Stimulated activated CD8-positive, alpha-beta memory T cell treated with anti-CD3 and anti-CD28 coated beads, Interleukin-15, amount 100 ng/mL, for 48 hours (primary cell): ENCODE data around the gene DTNB.

Experiments
- DNase-seq, 2 donors: peaks; one replicate each; pipeline ENCODE4 v3.0.0-alpha.2; 2020; ENCODE audit warnings: low read depth in 2 of 2

The DTNB gene

DNA sequence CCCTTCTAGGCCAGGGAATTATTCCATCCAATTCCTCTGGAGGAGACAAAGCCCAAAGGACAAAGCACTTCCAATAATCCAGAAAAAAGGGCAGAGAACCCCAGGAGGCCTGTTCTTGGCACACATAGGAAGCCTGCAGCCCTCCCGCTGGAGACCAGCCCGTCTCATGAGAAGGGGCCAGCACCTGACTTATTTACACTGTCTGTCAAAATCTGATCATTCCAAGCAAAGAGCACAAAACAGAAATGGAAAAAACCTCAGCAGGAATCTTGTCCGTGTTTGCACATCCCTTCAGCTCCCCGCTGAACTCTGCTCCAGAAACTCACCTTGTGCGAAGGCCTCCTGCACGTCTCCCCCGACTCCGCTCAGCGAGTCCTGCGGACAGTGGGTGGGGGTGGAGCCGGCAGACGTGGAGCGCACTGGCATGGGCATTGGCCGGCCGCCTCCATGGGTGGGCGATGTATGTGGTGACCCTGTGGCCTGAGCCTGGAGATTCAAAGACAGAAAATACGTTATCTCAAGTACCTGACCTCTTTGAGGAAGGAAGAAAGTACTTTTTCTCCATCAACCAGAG is 285.4 kb downstream of the DTNB start:
- DNase-seq = no peak

DNA sequence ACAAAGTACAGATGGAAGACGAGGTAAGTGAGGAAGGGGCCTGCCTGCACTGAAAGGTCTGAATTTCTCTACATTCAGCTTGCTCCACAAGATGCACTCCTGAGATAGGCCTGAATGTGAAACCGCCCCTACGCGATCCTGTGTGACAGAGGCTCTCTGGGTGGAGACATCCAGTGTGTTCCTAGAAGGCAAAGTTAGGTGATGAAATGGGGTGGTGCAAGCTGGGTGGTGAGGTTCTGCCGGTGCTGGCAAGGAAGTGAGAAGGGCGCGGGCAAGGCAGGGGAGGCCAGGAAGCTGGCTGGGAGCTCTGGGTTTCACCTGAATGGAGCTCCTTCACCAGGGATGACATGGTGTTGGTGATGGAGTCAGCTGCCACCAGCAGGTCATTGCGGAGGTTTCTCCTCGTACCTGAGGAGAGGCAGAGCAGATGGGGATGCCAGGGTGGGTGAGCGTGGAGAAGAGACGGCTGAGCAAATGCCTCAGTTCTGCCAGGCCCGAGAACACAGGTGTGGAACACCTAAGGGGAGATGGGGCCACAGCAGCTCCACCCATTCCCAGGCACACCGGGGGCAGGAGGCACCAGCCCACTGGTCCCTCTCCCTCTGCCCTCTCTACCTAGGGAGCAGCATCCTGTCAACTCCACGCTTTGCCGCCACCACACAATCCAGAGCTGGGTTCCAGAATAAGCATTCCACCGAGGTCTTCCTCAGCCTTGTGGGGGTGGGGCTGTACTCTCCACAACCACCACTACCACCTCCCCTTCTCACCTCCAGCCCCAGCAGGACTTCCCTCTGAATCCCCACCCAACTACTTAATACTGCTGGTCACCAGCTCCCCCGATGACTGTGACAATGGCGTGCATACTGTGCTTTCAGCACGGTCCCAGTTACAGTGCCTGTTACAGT is 286.2 kb downstream of the DTNB start:
- DNase-seq = no peak

GRCh38 chr2:25385910-25386309 is 287.5 kb downstream of the DTNB start:
- no peak for DNase-seq

- DNase-seq = no peak
These were observed 289.6 kb downstream of the DTNB start for GRCh38 chr2:25383806-25384205.

GRCh38 chr2:25381502-25381901 is 291.9 kb downstream of the DTNB start:
- DNase-seq = no peak

GRCh38 chr2:25380586-25381375 is 292.6 kb downstream of the DTNB start:
- DNase-seq = no peak

GRCh38 chr2:25380023-25380422 is 293.4 kb downstream of the DTNB start:
- DNase-seq = no peak

GRCh38 chr2:25379535-25379934 is 293.8 kb downstream of the DTNB start:
- DNase-seq = no peak

DNA sequence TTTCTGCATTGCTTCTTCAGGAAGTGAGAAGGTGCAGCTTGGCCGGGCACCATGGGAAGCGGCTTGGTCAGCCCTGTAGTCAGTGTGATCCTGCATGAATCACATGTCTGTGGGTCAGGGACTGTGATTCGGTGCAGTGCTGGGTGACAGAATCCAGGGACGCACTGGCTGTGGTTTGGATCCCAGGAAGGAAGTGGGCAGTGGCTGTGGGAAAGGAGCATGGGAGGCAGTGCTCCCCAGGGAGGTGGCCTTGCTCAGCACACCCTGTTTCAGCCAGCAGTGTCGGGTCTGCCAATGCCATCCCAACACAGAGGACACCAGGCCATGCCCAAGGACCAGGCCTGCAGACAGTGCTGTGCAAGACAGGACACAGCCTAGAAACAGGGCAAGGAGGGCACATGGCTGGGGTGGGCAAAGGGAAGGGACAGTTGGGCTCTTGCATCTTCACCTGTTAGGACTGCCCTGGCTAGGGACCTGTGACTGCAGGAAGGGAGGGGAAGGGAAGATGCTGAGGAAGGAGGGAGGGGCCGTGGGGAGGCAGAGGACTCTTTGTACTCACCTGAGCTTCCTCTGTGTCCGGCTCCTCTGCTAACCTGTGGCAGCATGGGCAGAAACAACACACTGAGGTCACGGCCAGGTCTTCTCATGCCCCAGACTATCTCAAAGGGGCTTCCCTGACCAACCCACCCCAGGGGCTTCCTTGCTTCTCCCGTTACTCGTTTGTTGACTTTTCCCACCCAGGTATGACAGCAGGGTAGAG is 294.5 kb downstream of the DTNB start:
- no peak for DNase-seq

DNA sequence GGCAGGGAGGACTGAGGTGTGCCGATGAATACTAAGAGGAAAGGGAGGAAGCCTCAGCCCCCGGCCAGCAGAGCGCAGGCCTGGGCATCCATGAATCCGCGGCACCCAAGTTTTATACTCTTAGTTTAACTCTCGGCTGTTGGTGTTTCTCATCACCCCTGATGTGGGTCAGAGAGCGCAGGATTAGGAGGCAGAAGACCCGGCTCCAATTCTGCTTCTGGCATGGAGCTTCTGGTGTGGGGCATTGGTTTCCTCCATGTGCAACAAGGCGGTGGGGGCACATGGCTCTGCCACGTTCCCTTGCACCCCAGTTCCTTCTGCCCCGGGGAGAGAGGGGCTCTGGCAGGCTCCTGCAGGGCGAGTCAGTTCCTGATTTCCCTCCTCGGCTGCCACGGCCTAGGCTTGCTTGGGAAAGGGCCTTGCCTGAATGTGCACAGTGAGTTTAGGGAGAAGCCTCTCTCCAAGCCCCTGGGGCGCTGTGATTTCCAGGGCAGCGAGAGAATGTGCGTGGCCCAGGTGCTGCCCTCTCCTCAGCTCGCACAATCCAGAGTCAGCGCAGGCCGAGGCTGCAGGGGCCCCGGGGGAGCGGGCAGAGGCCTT is 295.5 kb downstream of the DTNB start:
- no peak for DNase-seq

- peak; percentile 95 to 96 for DNase-seq
These were observed 296.4 kb downstream of the DTNB start for GRCh38 chr2:25376750-25377621.

- DNase-seq = no peak
These were observed 297.3 kb downstream of the DTNB start for GRCh38 chr2:25375989-25376545.

- DNase-seq = no peak
These were observed 297.9 kb downstream of the DTNB start for GRCh38 chr2:25375371-25375988.

DNA sequence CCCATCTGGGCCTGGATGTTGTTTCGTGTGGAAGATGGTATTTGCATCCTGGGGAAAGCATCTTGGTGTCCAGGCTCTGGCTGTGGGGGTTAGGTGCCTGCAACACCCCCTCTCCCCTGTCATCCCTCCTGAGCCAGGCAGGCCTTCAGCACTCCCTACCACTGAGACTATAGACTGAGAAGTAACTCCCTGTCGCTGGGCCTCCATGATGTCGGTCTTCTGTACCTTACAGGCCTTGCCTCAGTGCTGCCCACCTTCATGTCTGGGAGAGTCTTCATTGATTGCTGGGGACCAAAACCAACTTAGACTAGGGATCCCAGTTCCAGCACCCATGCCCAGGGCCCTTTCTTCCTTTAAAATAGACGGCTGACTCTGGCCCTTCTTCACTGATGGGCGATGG is 298.6 kb downstream of the DTNB start:
- no peak for DNase-seq

GRCh38 chr2:25374411-25374810 is 299.0 kb downstream of the DTNB start:
- no peak for DNase-seq

DNA sequence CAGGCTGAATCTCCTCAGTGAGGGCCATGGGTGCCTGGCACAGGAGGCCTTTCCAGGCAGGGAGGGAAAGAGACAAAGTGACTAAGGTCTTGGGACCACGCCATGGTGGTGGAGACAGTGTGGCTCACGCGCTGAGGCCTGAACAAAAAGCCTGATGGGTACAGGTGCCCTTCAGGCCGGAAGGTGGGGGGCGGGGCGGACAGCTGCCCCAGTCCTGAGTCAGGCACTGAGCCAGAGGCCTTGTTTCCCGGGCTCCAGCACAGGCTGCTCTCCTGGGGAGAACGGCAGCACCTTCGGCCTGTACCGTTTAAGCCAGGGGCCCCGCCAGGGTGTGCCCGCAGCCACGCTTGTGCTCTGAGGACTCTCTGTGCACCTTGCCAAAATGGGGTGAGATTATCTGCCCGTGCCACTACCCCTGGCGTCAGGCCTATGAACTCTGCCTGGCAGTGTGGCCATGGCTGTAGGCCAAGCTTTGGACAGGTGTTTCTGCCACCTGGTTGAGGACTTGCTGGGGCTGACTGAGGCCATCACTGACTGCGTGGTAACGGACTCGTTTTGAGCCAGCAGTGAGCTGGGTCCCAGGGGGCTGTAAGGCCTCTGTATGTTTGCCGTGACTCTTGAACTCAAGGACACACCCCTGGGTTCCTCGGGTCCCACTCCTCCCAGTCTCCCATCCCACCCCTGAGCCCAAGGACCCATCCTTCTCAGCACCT is 300.0 kb downstream of the DTNB start:
- DNase-seq = no peak

DNA sequence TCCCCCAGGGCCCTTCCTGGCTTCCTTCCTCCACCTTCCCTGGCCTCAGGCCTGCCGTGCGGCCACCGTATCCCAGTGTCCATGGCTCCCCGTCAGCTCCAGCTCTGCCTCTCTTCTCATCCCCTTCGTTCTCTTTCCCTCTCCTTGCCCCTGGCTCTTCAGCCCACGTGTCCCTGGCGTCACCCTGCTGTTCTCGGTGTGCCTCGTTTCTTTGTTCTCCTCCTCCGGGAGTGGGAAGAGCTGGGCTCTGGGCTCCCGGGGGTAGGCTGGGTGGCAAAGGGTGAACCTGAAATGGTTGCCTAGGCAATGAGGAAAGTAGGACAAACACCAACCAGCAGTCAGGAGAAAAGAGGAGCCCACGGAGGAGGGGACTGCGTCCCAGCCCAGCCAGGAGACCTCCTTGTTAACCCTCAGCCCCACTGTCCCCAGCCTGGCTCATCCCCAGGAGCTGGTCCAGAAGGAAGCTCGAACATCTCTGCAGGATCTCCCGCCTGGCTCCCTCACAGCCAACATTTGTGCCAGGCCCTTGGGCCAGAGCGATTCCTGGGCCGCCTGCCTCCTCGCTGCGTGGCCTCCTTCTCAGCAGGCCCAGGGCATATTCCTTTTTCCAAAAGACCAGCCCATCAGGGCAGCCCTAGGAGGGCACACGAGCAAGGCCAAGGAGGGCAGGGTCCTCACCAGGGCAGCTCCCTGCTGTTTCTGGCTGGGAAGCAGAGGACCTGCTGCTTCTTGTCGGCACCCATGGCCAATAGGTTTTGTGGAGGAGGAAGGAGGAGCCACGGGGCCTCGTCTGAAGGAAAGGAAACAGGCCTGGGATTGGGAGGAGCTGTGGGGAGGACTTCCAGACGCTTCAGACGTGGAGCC is 300.7 kb downstream of the DTNB start:
- no peak for DNase-seq
